GM10266 (cell line): ENCODE results near the gene NACA.

Source experiments
- DNase-seq: peaks from one replicate; pipeline ENCODE4 v3.0.0; 2012; ENCODE audit errors: extremely low spot score
- CTCF ChIP-seq: IDR thresholded peaks from 2 replicates; pipeline ENCODE4 v1.5.1; 2012; ENCODE audit warnings: mild to moderate bottlenecking, low read depth; ENCODE audit not compliant: control insufficient read depth, insufficient read depth; ENCODE audit errors: missing control alignments

Gene NACA

GRCh38 chr12:56687223-56688128 lies 37.6 kb downstream of the NACA start:
- TF ChIP-seq CTCF, result no peak
- no peak for DNase-seq

GRCh38 chr12:56684745-56685359 lies 40.2 kb downstream of the NACA start:
- DNase-seq, result no peak

GRCh38 chr12:56682323-56682722 lies 42.8 kb downstream of the NACA start:
- DNase-seq, result no peak
- TF ChIP-seq CTCF, result no peak

More at GRCh38 chr12:56684745-56685359, 40.2 kb downstream of the NACA start:
- no peak for TF ChIP-seq CTCF

- DNase-seq, result no peak
- no peak for TF ChIP-seq CTCF
These were observed 45.1 kb downstream of the NACA start for GRCh38 chr12:56679883-56680575.

GRCh38 chr12:56678852-56679251 lies 46.2 kb downstream of the NACA start:
- DNase-seq, result no peak
- TF ChIP-seq CTCF, result no peak

- no peak for TF ChIP-seq CTCF
- DNase-seq, result peak; percentile 18
These were observed 47.4 kb downstream of the NACA start for GRCh38 chr12:56677680-56678079.
